Ovary (tissue), 3 donors: ENCODE results near the gene LAMA2.

Source experiments
- CTCF ChIP-seq, 3 donors: fragments of 450-650 bp in 2 of 3; fragments of 200-600 bp in 1 of 3; IDR thresholded peaks; one replicate each; pipeline versions ENCODE4 v1.5.1 to v1.8.0; 2016 to 2022; ENCODE audit warnings: antibody characterized with exemption in 3 of 3, mild to moderate bottlenecking in 1 of 3
- EP300 ChIP-seq: sonication (generic); formaldehyde crosslinking; IDR thresholded peaks from one replicate; pipeline ENCODE4 v1.6.1; 2017; ENCODE audit warnings: antibody characterized with exemption
- POLR2A ChIP-seq: fragments of 450-650 bp; IDR thresholded peaks from one replicate; pipeline ENCODE4 v1.6.1; 2017; ENCODE audit warnings: antibody characterized with exemption, mild to moderate bottlenecking, moderate library complexity
- donor health status: DM: no; HTN: no; CAD: no.

GRCh38 chr6:128844598-128844997, 38.3 kb upstream of the LAMA2 start:
- no peak for TF ChIP-seq POLR2A
- no peak for TF ChIP-seq CTCF (IDR thresholded peaks at IDR 0.05)
- TF ChIP-seq EP300, result no peak
